K562 (cell line): ENCODE results near the gene ARHGEF4. TPM values are rescaled to one million over a fixed set of nuclear protein-coding genes. Genes with fewer than 3 reads are reported as not detected.

Source experiments
- ATAC-seq: fragments of 200-7000 bp; cut with Tn5 transposase; 3 replicates; pipeline ENCODE4 v1.9.1; 2020; ENCODE audit warnings: moderate library complexity
- BruUV-seq: library from RNA; stranded (reverse); fragments of 400-500 nt; replicated peaks from 2 replicates; lab custom pipeline; 2021; lab: Mats Ljungman, UMichigan
- CTCF ChIA-PET: fragments of 300-600 bp; formaldehyde crosslinking; extraction: SDS; loops from one replicate; lab custom pipeline; 2021; ENCODE audit warnings: low intra/inter-chr PET ratio; lab: Yijun Ruan, JAX
- POLR2A ChIA-PET: fragments of 300-600, 350-650 bp; sonication (Branson Sonifier 250); formaldehyde crosslinking; extraction: SDS; loops from one replicate; lab custom pipeline; 2021; ENCODE audit warnings: antibody characterized with exemption, inconsistent platforms; lab: Yijun Ruan, JAX
- DNase-seq, 4 experiments: peaks; one replicate each; pipeline versions ENCODE4 v3.0.0 to v3.0.0-alpha.2; 2011 to 2018; ENCODE audit warnings: low spot score in 3 of 4, mixed read lengths in 3 of 4; ENCODE audit errors: extremely low read depth in 1 of 4
- FAIRE-seq: peaks from 2 replicates; lab custom pipeline; 2011; peaks lifted over from hg19 to GRCh38; lab: Jason Lieb, UNC
- H2AFZ ChIP-seq: 2 replicates; pipeline ENCODE4 v1.6.0; 2011; ENCODE audit warnings: low read depth, low read length, control low read depth, inconsistent platforms
- H3K27ac ChIP-seq: fragments of 200-600 bp; 3 replicates; pipeline ENCODE4 v1.8.0; 2011; ENCODE audit warnings: low read depth, mild to moderate bottlenecking, control low read depth, inconsistent platforms, low read length, moderate library complexity, mixed read lengths; ENCODE audit errors: extremely low read depth
- H3K27me3 ChIP-seq, 2 experiments: fragments of 300-600 bp in 1 of 2; 2 replicates in 1 of 2; 3 replicates in 1 of 2; pipeline versions ENCODE4 v1.6.0 to v1.8.0; 2011; ENCODE audit warnings: inconsistent platforms in 2 of 2, low read length in 2 of 2, mild to moderate bottlenecking in 1 of 2, mixed read lengths in 1 of 2, moderate library complexity in 1 of 2; ENCODE audit not compliant: control insufficient read depth in 2 of 2, insufficient read depth in 2 of 2
- H3K36me3 ChIP-seq: fragments of 300-600 bp; 3 replicates; pipeline ENCODE4 v1.8.0; 2011; ENCODE audit warnings: mild to moderate bottlenecking, low read length, inconsistent platforms; ENCODE audit not compliant: control insufficient read depth, insufficient read depth
- H3K4me1 ChIP-seq, 2 experiments: fragments of 200-600 bp in 1 of 2; replicated peaks in 1 of 2; 2 replicates in 1 of 2; 3 replicates in 1 of 2; pipeline versions ENCODE4 v1.5.1 to v1.8.0; 2011; ENCODE audit warnings: inconsistent platforms in 2 of 2, low read length in 2 of 2, mild to moderate bottlenecking in 1 of 2, mixed read lengths in 1 of 2, moderate library complexity in 1 of 2; ENCODE audit not compliant: control insufficient read depth in 2 of 2, insufficient read depth in 2 of 2
- H3K4me2 ChIP-seq: 2 replicates; pipeline ENCODE4 v1.6.1; 2011; ENCODE audit warnings: low read length, control low read depth, inconsistent platforms, mixed read lengths; ENCODE audit not compliant: insufficient read depth
- H3K4me3 ChIP-seq: fragments of 200-600 bp; sonication (generic), shearing (Covaris generic); 2 replicates; pipeline ENCODE4 v1.5.1; 2016; ENCODE audit warnings: control low read depth, inconsistent platforms
- H3K79me2 ChIP-seq: fragments of 200-600 bp; 3 replicates; pipeline ENCODE4 v1.8.0; 2011; ENCODE audit warnings: low read length, inconsistent platforms; ENCODE audit not compliant: control insufficient read depth, insufficient read depth
- H3K9ac ChIP-seq, 2 experiments: 2 replicates each; pipeline versions ENCODE4 v1.6.0 to v1.6.1; 2011; ENCODE audit warnings: low read depth in 2 of 2, low read length in 2 of 2, control low read depth in 1 of 2, inconsistent platforms in 1 of 2, mild to moderate bottlenecking in 1 of 2, mixed read lengths in 1 of 2; ENCODE audit not compliant: insufficient read depth in 1 of 2
- H3K9me1 ChIP-seq: one replicate; pipeline ENCODE4 v1.6.0; 2011; ENCODE audit warnings: inconsistent platforms, mild to moderate bottlenecking, low read length, moderate library complexity; ENCODE audit not compliant: control insufficient read depth, insufficient read depth
- H3K9me3 ChIP-seq: replicated peaks from 2 replicates; pipeline ENCODE4 v1.5.1; 2011; ENCODE audit warnings: low read depth, low read length, inconsistent platforms; ENCODE audit not compliant: control insufficient read depth, insufficient read depth
- H4K20me1 ChIP-seq: replicated peaks from 2 replicates; pipeline ENCODE4 v1.6.1; 2011; ENCODE audit warnings: low read length, inconsistent platforms, mixed read lengths; ENCODE audit not compliant: control insufficient read depth, insufficient read depth
- ATF7 ChIP-seq: fragments of 450-650 bp; IDR thresholded peaks from 2 replicates; pipeline ENCODE4 v1.7.1; 2014; ENCODE audit warnings: mild to moderate bottlenecking, moderate library complexity
- C11orf30 ChIP-seq: fragments of 450-650 bp; IDR thresholded peaks from 2 replicates; pipeline ENCODE4 v1.6.1; 2016; ENCODE audit warnings: low read depth, mild to moderate bottlenecking
- E2F3 ChIP-seq: fragments of 250-450 bp; sonication (Bioruptor Pico); IDR thresholded peaks from 2 replicates; pipeline ENCODE4 v1.4.0; 2020; ENCODE audit warnings: mild to moderate bottlenecking
- EWSR1 ChIP-seq: fragments of 450-650 bp; IDR thresholded peaks from 2 replicates; pipeline ENCODE4 v1.6.1; 2018; ENCODE audit warnings: borderline replicate concordance, mild to moderate bottlenecking, low read depth, moderate library complexity; ENCODE audit not compliant: partially characterized antibody
- FOXK1 ChIP-seq: sonication (generic); formaldehyde crosslinking; IDR thresholded peaks from 2 replicates; pipeline ENCODE4 v1.8.0; 2022; ENCODE audit warnings: missing genetic modification reagents, mild to moderate bottlenecking, borderline replicate concordance
- HNRNPK ChIP-seq: fragments of 200-400 bp; formaldehyde crosslinking; IDR thresholded peaks from one replicate; pipeline ENCODE4 v1.6.1; 2018; ENCODE audit warnings: mild to moderate bottlenecking, low read depth, low read length; ENCODE audit not compliant: poor library complexity, severe bottlenecking
- KAT8 ChIP-seq: fragments of 450-650 bp; IDR thresholded peaks from 2 replicates; pipeline ENCODE4 v1.6.1; 2016; ENCODE audit warnings: low read depth, mild to moderate bottlenecking
- KDM2B ChIP-seq: fragments of 250-450 bp; sonication (Bioruptor Pico); IDR thresholded peaks from 2 replicates; pipeline ENCODE4 v1.8.0; 2021; ENCODE audit warnings: mild to moderate bottlenecking, moderate library complexity
- KDM4B ChIP-seq, 2 experiments: fragments of 450-650 bp in 1 of 2; sonication (generic) in 1 of 2; IDR thresholded peaks; 2 replicates each; pipeline ENCODE4 v1.6.1; 2016 to 2017; ENCODE audit warnings: borderline replicate concordance in 2 of 2, antibody characterized with exemption in 1 of 2, low read depth in 1 of 2, mild to moderate bottlenecking in 1 of 2
- RBM34 ChIP-seq: fragments of 200-400 bp; formaldehyde crosslinking; IDR thresholded peaks from 2 replicates; pipeline ENCODE4 v1.6.1; 2018; ENCODE audit warnings: low read length, borderline replicate concordance; ENCODE audit not compliant: insufficient read depth
- RNF2 ChIP-seq: sonication (generic); IDR thresholded peaks from 2 replicates; pipeline ENCODE4 v1.6.1; 2016
- SNRNP70 ChIP-seq: fragments of 200-400 bp; formaldehyde crosslinking; optimal IDR thresholded peaks from 2 replicates; pipeline ENCODE3; 2017; ENCODE audit warnings: low read depth, low read length
- TEAD4 ChIP-seq, 2 experiments: sonication (generic) in 1 of 2; formaldehyde crosslinking in 1 of 2; IDR thresholded peaks; 2 replicates each; pipeline versions ENCODE4 v1.6.1 to v1.8.0; 2012 to 2022; ENCODE audit warnings: borderline replicate concordance in 1 of 2, inconsistent platforms in 1 of 2, low read length in 1 of 2, mild to moderate bottlenecking in 1 of 2, missing genetic modification reagents in 1 of 2
- ZNF253 ChIP-seq: fragments of 250-450 bp; sonication (Bioruptor Pico); conservative IDR thresholded peaks from 2 replicates; pipeline ENCODE4 v1.6.1; 2021; ENCODE audit warnings: mild to moderate bottlenecking
- ZNF764 ChIP-seq: fragments of 250-450 bp; sonication (Bioruptor Pico); IDR thresholded peaks from 2 replicates; pipeline ENCODE4 v1.4.0; 2020; ENCODE audit warnings: low read depth, mild to moderate bottlenecking, moderate library complexity
- WGBS: fragments of 100-300 bp; shearing (Covaris generic); methylation state at CpG from one replicate; pipeline ENCODE4 v1.1.6; 2016; ENCODE audit warnings: low coverage, mixed read lengths; ENCODE audit not compliant: insufficient coverage; ENCODE audit errors: missing lambda C conversion rate; 5-methylcytosine and 5-hydroxymethylcytosine counted together
- in situ Hi-C: fragments of 300-500 bp; cut with MboI; formaldehyde crosslinking; loops from 4 replicates; pipeline ENCODE4 v1.15.0; 2018; ENCODE audit warnings: inconsistent platforms, mixed read lengths
- intact Hi-C: fragments of 100-400 bp; cut with micrococcal nuclease; formaldehyde crosslinking; loops from 2 replicates; pipeline ENCODE4 v1.14.2; 2022
- polyA plus RNA-seq, 8 experiments: library from polyadenylated mRNA; depleted of rRNA in 4 of 8; stranded (reverse) in 5 of 8; unstranded in 3 of 8; fragments of >200 nt; fragmentation: Nextera tagmentation in 2 of 8; fragmentation: Illumina TruSeq in 1 of 8; extraction: Ambion mirVana in 2 of 8; extraction: Trizol in 1 of 8; gene quantifications; 2 replicates each; pipeline versions ENCODE4 v1.2.1 to v1.2.3, GENCODE V29; 2011 to 2014; ENCODE audit warnings: inconsistent platforms in 1 of 8, missing spikeins in 1 of 8
- total RNA-seq, 7 experiments: library from RNA; depleted of rRNA in 6 of 7; stranded (reverse); fragments of >200 nt in 6 of 7; fragmentation: Illumina TruSeq in 2 of 7; extraction: Trizol in 2 of 7; gene quantifications; 2 replicates each; pipeline versions ENCODE4 v1.2.1 to v1.2.3, GENCODE V29; 2011 to 2021; ENCODE audit warnings: low replicate concordance in 1 of 7
- TF ChIP-seq, protein P1 (sequence below): fragments of 150-350 bp; conservative IDR thresholded peaks from 2 replicates; pipeline ENCODE4 v1.6.1; 2014; ENCODE audit warnings: low read length

ARHGEF4 gene
- total and polyA plus RNA-seq, 9 of the 15 experiments (the other 6 are each of a cell fraction or from before 2014, with no cell fraction given) = not detected

- POLR2A ChIA-PET = interaction anchor here (1.2 kb wide), 1 partner anchor 22 kb away, joined by 3 read pairs; no protein-coding TSS in a partner anchor
- WGBS = 0% methylated on average over 4 of the region's 4 CpGs
- Histone ChIP-seq H3K79me2 (no peaks in the 10 kb centered on the region), H3K4me1 (no peaks in the 10 kb centered on the region), H3K4me3 (no peak overlapping the region), H3K4me2 (no peak overlapping the region), H3K9me3 (no peaks in the 10 kb centered on the region), H3K27ac (no peak overlapping the region), H2AFZ (no peak overlapping the region), H3K27me3 (peaks cover 29 to 52% of the 10 kb centered on the region in 2 experiments; a peak in 4 of 5 replicates)
- intact Hi-C loops = no loop called here
- no peak for ATAC-seq
- TF ChIP-seq KDM2B (CRISPR knock-in tag) (no peak), SNRNP70 (no peak), E2F3 (CRISPR knock-in tag) (no peak), EWSR1 (no peak), FOXK1 (CRISPR knock-in tag) (no peak), C11orf30 (no peak), ZNF253 (CRISPR knock-in tag) (no peak), RNF2 (no peak), ATF7 (no peak), ZNF764 (CRISPR knock-in tag) (no peak), TEAD4 (IDR thresholded peaks at IDR 0.05; ENCODE audit: low read length) (no peak), TEAD4 (CRISPR knock-in tag; IDR thresholded peaks at IDR 0.05; ENCODE audit: borderline replicate concordance) (no peak), RBM34 (no peak), KDM4B (IDR thresholded peaks at IDR 0.05; ENCODE audit: borderline replicate concordance in 2 of 2, low read depth in 1 of 2) (no peak), HNRNPK (no peak), KAT8 (no peak)
- TF ChIP-seq, protein P1, sequence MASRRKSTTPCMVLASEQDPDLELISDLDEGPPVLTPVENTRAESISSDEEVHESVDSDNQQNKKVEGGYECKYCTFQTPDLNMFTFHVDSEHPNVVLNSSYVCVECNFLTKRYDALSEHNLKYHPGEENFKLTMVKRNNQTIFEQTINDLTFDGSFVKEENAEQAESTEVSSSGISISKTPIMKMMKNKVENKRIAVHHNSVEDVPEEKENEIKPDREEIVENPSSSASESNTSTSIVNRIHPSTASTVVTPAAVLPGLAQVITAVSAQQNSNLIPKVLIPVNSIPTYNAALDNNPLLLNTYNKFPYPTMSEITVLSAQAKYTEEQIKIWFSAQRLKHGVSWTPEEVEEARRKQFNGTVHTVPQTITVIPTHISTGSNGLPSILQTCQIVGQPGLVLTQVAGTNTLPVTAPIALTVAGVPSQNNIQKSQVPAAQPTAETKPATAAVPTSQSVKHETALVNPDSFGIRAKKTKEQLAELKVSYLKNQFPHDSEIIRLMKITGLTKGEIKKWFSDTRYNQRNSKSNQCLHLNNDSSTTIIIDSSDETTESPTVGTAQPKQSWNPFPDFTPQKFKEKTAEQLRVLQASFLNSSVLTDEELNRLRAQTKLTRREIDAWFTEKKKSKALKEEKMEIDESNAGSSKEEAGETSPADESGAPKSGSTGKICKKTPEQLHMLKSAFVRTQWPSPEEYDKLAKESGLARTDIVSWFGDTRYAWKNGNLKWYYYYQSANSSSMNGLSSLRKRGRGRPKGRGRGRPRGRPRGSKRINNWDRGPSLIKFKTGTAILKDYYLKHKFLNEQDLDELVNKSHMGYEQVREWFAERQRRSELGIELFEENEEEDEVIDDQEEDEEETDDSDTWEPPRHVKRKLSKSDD = no peak
- TF ChIP-seq, all 486 proteins: peak for 0
- Histone ChIP-seq H4K20me1 (no peaks in the 10 kb centered on the region), H3K36me3 (no peaks in the 10 kb centered on the region), H3K9me1 (no peaks in the 10 kb centered on the region), H3K9ac (no peak overlapping the region)
- in situ Hi-C loops = no loop called here
- DNase-seq (no peak), FAIRE-seq (no peak)
- CTCF ChIA-PET = no interaction called here
- BruUV-seq = no TSS peak
Measured at GRCh38 chr2:131010566-131010965, 173.9 kb downstream of the ARHGEF4 start.
